ES-I3 (cell line): ENCODE results near the gene HOXB4.
"Not testable (repeated sequence)": the region's sequence is repeated elsewhere in the genome, so short reads cannot be mapped to it uniquely, and the experiment has no call there.

Experiments used
- H3K36me3 ChIP-seq: 2 replicates; pipeline ENCODE4 v1.6.1; 2013; ENCODE audit warnings: mild to moderate bottlenecking, low read length, control low read depth, moderate library complexity; ENCODE audit not compliant: insufficient read depth
- H3K4me1 ChIP-seq: 2 replicates; pipeline ENCODE4 v1.6.1; 2013; ENCODE audit warnings: mild to moderate bottlenecking, control low read depth, low read length; ENCODE audit not compliant: insufficient read depth
- H3K9ac ChIP-seq: 2 replicates; pipeline ENCODE4 v1.6.1; 2013; ENCODE audit warnings: low read depth, mild to moderate bottlenecking, low read length, moderate library complexity
- H3K9me3 ChIP-seq: 2 replicates; pipeline ENCODE4 v1.6.1; 2013; ENCODE audit warnings: mild to moderate bottlenecking, low read length, moderate library complexity; ENCODE audit not compliant: control insufficient read depth, insufficient read depth

The HOXB4 gene

DNA sequence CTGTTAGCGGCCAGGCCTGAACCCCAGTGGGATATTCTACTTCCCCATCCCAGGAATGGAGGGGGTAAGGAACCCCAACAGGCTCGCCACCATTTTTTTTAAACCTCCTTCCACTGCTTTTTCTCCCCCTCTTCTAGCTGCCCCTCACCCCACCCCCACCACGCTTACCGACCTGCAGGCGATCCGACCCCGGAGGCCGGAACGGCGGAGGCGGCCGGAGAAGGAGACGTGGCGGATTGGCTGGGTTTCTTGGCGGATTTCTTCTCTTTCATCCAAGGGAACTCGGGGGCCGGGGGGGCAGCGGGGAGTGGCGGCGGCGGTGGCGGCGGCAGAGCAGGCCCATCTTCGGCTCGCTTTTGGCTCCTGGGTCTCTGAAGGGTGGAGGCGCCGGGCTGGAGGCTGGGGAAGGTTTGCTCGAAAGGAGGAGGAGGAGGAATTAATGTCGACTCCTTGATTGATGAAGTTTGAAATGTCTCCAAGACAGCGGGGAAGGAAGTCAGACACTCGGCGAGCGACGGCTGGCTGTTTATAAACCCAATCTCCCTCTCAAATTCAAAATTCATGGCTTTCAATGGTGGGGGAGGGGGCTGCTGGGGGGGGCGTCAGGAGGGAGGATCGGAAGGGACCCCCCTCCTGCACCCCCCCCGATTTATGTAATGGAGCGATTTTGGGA lies 33.7 kb downstream of the HOXB4 start:
- Histone ChIP-seq H3K4me1 (peaks cover 50% of the 10 kb centered on the region), H3K9me3 (no peaks in the 10 kb centered on the region), H3K36me3 (no peaks in the 10 kb centered on the region), H3K9ac (peak overlapping the region; percentile 63; the same call in 1 of the 2 replicates)

DNA sequence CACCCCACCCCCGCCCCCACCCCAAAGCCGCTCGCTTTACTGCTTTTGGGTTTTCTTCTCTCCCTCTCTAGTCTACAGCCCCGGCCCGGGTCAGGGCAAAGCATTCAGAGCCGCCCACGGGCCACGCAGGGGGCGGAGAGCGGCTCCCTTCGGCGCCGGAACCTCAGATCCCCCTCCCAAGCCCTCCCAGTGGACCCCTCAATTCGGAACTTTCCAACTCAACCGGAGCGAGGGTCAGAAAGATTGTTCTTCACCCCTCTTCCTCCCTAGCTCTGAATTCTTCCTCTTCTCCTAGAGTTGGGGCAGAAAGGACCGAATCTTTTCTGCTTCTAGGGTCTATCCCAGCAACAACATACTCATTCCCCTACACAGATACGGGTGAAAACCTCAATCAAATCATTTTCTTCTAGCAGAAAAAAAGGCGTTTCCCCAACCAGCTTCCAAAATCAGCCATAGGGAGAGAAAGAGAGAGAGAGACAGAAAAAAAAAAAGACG lies 34.2 kb downstream of the HOXB4 start:
- Histone ChIP-seq H3K9me3 (no peaks in the 10 kb centered on the region), H3K36me3 (no peaks in the 10 kb centered on the region), H3K9ac (peak overlapping the region; percentile 63; the same call in 1 of the 2 replicates), H3K4me1 (peaks cover 45% of the 10 kb centered on the region)

DNA sequence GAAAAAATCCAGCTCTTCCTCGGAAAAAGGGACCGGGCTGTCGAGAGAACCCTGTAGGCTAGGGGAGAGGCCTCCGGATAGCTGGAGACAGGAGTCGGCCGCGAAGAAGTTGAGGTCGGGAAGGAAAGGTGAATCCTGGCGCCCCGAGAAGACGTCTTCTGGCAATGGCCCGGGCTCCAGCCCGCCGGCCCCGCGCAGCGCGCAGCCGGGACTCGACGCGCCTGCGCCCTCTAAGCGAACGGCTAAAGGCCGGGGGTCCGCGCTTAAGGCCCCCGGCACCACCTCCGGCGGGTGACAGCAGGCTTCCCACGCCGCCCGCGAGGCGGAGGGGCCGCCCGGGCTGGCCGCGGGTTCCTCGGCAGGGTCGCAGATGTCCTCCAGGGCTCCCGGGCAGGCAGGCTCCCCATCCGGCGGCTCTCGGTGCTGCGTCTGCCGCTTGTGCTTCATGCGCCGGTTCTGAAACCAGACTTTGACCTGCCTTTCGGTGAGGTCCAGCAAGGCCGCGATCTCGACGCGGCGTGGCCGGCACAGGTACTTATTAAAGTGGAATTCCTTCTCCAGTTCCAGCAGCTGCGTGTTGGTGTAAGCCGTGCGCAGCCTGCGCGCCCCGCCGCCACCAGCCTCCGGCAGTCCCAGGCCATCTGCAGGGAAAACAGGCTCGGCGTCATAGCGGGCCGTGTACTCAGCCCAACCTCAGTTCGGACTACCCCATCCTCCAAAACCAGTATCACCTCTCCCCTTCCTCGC lies 34.9 kb downstream of the HOXB4 start:
- Histone ChIP-seq H3K9me3 (no peaks in the 10 kb centered on the region), H3K9ac (peak overlapping the region; percentile 63), H3K4me1 (peaks cover 39% of the 10 kb centered on the region), H3K36me3 (no peaks in the 10 kb centered on the region)

DNA sequence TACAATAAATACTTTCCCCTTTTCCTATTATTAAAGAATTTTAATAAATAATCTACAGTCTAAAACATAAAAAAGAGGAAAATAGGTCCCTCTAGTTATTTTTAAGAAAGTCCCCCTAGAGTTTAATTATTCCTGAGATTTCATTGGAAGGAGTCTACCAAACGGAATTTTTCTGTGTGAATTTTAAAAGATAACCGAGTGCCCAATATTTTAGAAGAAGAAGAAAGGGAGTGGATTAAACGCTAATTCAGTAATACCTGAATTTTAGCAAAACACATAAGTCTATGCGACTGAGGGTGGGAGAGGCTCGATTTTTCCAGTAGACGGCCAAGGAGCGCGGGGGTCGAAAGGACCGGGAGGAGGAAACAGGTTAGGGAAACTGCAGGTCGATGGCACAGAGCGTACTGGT lies 35.4 kb downstream of the HOXB4 start:
- no peaks in the 10 kb centered on the region for H3K36me3 ChIP-seq
- H3K9ac ChIP-seq, result peak overlapping the region; percentile 63
- H3K9me3 ChIP-seq, result no peaks in the 10 kb centered on the region
- peaks cover 35% of the 10 kb centered on the region for H3K4me1 ChIP-seq

DNA sequence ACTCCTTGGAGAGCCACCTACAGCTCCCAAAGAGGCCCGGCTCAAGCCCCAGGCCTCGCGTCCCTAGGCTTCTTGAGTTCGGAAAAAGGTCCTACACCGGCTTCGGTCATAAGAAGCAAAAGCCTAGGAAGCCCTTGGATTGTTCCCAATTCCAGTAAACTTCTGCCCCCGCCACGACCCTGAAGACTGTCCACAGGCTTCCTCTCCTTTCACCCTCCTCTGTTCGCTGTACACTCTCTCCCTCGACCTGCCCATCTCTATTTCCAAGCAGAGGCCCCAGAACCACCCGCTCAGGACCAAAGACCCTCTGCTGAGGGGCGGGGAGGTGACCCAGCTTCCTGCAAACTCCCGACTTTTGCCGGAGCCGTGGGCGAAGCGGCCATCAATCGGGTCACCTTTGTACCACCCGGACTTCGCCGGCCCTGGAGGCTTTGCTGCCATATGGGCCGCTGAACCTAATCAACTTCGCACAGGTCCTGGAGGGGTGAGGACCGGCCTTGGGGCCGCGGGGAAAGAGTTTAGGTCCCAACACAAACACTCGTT lies 36.0 kb downstream of the HOXB4 start:
- Histone ChIP-seq H3K4me1 (peaks cover 33% of the 10 kb centered on the region), H3K36me3 (no peaks in the 10 kb centered on the region), H3K9ac (peak overlapping the region; percentile 63), H3K9me3 (no peaks in the 10 kb centered on the region)

DNA sequence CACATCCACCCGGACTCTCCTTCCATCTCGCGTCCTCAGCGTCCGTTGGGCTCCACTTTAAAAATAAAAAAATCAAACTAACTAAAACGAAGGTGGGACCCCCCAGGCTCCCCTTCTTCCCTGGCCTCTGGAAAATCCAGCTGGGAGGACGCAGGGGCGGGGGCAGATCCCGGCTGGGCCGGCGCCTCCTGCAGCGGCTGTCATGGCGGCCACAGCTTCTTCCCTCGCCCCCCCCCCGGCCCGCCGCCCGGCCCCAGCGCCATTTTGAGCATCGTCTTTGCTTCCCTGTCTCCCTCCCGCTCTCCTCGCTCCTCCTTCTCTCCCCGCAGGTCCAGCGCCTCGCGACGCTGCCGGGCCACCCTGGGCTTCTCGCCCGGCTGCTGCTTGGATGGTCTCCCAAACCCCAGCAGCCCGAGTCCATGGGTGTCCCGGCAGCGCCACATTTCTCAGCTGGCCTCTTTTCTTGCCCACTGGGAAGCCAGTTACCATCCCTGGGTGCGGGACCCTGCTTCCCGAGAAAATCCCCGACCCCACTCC lies 36.5 kb downstream of the HOXB4 start:
- peak overlapping the region; percentile 63 for H3K9ac ChIP-seq
- H3K36me3 ChIP-seq, result no peaks in the 10 kb centered on the region
- H3K4me1 ChIP-seq, result peaks cover 28% of the 10 kb centered on the region
- H3K9me3 ChIP-seq, result no peaks in the 10 kb centered on the region

DNA sequence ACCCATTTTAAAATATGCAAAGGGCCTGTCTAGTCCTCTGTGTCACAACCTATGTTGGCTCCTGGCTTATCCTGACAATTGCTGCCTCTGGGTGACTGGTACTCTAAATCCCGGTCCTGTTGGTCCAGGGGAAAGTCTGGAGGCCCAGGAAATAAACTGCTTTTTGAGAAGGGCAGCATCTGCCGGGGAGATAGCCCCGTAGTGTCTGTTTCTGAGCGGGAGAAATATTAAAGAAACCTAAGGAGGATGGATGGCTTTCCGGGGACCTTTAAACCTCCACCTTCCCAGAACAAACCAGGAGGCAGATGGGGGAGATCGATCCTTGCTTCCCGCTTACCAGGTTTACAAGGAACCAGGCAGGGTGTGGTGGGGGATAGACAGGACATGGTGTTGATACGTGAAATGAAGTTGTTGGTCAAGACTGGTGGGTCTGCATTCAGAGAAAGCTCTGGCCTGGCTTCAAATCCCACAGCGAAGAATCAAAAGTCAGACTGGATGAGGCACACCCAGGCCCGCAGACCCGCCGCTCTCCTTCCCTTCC lies 37.0 kb downstream of the HOXB4 start:
- H3K36me3 ChIP-seq, result no peaks in the 10 kb centered on the region
- peak overlapping the region; percentile 63; the same call in 1 of the 2 replicates for H3K9ac ChIP-seq
- peaks cover 23% of the 10 kb centered on the region for H3K4me1 ChIP-seq
- no peaks in the 10 kb centered on the region for H3K9me3 ChIP-seq

DNA sequence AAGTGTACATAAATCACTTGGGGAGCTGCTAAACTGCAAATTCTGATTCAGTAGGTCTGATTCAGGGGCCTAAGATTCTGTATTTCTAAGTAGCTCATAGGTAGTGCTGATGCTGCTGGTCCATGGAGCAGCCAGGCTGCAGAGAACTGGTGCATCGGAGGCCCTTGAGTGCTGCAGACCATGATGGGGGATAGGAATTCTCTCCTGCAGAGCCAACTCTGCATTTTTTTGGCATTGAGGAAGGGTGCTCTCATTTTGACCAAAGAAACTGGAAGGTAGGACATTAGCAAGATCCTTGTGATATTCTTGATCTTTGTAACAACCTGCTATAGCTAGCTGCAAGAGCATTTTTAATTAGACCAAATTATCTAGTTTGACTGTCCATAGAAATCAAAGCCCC lies 37.9 kb downstream of the HOXB4 start:
- Histone ChIP-seq H3K36me3 (no peaks in the 10 kb centered on the region), H3K9me3 (no peaks in the 10 kb centered on the region), H3K4me1 (peaks cover 14% of the 10 kb centered on the region), H3K9ac (no peak overlapping the region)

DNA sequence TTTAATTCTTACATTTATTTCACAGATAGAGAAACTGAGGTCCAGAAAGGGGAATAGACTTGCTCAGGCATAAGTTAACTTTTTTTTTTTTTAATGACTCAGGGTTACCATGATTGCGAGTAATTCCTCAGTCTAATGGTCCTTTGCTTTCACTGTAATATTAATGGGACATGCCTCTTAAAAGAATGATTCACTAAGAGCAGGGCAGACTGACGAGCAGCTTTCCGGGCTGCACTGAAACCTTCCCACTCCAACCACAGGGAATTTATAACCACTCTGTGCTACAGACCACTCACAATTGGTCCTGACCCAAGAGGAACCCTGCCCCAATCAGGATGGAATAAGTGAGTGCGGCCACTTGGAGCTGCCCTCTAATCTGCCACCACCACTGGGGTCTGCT lies 39.0 kb downstream of the HOXB4 start:
- Histone ChIP-seq H3K36me3 (no peaks in the 10 kb centered on the region), H3K9me3 (no peaks in the 10 kb centered on the region), H3K4me1 (peaks cover 11% of the 10 kb centered on the region), H3K9ac (no peak overlapping the region)

DNA sequence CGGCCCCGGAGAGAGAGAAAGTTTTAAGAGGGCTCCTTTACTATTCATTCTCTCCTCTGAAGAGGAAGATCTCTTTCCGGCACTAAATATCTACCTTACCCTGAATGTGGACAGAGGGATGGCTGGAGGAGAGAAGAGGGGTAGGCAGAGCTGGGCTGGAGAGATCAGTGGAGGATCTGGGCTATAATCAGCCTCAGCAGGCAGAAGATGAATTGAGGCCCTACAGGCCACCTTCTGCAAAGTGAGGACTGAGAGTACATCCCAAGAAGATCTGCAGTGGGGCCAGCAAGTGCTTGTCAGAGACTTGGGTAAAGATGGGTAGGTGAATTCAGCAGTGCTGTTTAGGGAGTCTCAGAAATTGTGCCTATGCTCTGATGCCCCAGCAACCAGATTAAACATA lies 40.8 kb downstream of the HOXB4 start:
- Histone ChIP-seq H3K9ac (no peak overlapping the region), H3K9me3 (no peaks in the 10 kb centered on the region), H3K36me3 (no peaks in the 10 kb centered on the region), H3K4me1 (peaks cover 15% of the 10 kb centered on the region)

DNA sequence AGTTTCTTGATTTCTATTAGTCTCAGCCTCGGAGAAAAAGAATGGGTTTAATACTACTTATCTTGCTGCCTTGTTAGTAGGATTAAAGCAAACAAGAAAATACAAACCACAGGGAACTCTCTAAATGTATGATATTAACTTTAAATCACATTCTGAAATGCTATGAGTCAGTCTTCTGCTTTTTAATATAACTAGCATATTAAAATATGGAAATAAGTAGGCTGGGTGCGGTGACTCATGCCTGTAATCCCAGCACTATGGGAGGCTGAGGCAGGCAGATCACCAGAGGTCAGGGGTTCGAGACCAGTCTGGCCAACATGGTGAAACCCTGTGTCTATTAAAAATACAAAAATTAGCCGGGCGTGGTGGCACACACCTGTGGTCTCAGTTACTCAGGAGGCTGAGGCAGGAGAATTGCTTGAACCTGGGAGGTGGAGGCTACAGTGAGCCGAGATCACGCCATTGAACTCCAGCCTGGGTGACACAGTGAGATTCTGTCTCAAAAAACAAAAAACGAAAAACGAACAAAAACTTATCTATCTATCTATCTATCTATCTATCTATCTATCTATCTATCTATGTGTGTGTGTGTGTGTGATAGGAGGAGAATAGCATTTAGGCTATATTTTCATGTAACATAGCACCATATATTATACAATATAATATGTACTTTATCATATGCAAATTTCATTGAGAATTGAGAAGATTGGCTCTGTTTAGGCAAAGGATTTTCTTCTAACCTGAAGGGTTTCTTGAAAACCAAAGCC lies 42.2 kb downstream of the HOXB4 start:
- peaks cover 27% of the 10 kb centered on the region for H3K4me1 ChIP-seq
- H3K9me3 ChIP-seq, H3K36me3 ChIP-seq, H3K9ac ChIP-seq: not testable (repeated sequence)

DNA sequence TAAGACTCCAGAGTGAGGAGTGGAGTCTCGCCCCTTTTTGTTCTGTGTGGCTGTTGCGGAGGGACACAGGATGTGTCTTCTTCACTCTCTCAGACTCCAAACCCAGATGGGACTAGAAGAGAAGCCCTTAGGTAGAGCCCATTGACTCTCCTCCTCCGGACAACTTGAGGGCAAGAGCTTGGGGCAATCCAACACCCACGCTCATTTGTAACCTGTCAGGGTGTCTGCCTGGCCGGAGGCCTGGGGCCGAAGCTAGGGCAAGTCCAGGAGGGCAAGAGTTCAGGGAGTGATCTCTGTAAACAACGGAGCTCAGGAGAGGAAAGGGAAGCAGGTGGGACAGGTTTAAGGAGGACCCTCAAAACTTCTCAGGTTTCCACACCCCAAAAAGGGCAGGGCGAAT lies 45.9 kb downstream of the HOXB4 start:
- no peaks in the 10 kb centered on the region for H3K36me3 ChIP-seq
- no peaks in the 10 kb centered on the region for H3K9me3 ChIP-seq
- no peak overlapping the region for H3K9ac ChIP-seq
- peaks cover 40% of the 10 kb centered on the region for H3K4me1 ChIP-seq

DNA sequence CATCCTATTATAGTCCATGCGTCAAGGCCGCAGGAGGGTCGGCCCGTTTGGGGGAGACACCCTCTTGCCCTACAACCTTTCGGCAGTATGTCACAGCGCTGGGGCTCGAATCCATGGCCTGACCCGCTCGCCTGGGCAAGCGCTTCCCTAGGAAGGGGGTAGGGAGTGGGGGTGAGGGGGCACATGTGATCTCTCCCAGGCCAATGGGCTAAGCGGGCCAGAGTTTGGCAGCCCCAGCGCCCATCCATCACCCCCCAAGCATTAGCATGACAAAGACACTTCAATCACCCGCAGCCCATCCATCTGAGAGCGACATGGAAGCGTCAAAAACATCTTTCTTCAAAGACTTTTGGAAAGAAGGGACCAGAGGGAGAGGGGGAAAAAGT lies 47.3 kb downstream of the HOXB4 start, which contains the start of gene HOXB1:
Gene HOXB1 (minus strand): TSS at position 125 of the 386 bp plus-strand sequence. CDS start 107 bp downstream, at position 18.
- Histone ChIP-seq H3K9ac (peak within 1 kb of the TSS; percentile 52; the same call in 1 of the 2 replicates), H3K9me3 (no peaks in the 10 kb centered on the region), H3K4me1 (peaks cover 49% of the 10 kb centered on the region), H3K36me3 (no peaks in the 10 kb centered on the region)
